Endodermal cell (in vitro differentiated cells): ENCODE measurements around the gene POLR2M. TPM values are rescaled to one million over a fixed set of nuclear protein-coding genes. Genes with fewer than 3 reads are reported as not detected.

Experiments used
- DNase-seq: peaks from one replicate; pipeline ENCODE4 v3.0.0-alpha.2; 2017
- H3K27ac ChIP-seq: 2 replicates; pipeline ENCODE4 v1.5.1; 2013; ENCODE audit warnings: mild to moderate bottlenecking, low read depth, low read length, moderate library complexity
- H3K27me3 ChIP-seq: 2 replicates; pipeline ENCODE4 v1.6.1; 2013; ENCODE audit warnings: mild to moderate bottlenecking, low read length, moderate library complexity; ENCODE audit not compliant: insufficient read depth, control insufficient read depth, poor library complexity, severe bottlenecking
- H3K36me3 ChIP-seq: 2 replicates; pipeline ENCODE4 v1.7.0; 2013; ENCODE audit warnings: mild to moderate bottlenecking, low read length, moderate library complexity; ENCODE audit not compliant: control insufficient read depth, insufficient read depth
- H3K4me1 ChIP-seq: one replicate; pipeline ENCODE4 v1.7.0; 2013; ENCODE audit warnings: low read length; ENCODE audit not compliant: control insufficient read depth, insufficient read depth
- H3K4me3 ChIP-seq: 2 replicates; pipeline ENCODE4 v1.5.1; 2013; ENCODE audit warnings: mild to moderate bottlenecking, low read length, moderate library complexity
- H3K9ac ChIP-seq: 2 replicates; pipeline ENCODE4 v1.6.1; 2013; ENCODE audit warnings: mild to moderate bottlenecking, low read length, moderate library complexity; ENCODE audit not compliant: poor library complexity, severe bottlenecking; ENCODE audit errors: extremely low read depth
- H3K9me3 ChIP-seq: 2 replicates; pipeline ENCODE4 v1.6.1; 2013; ENCODE audit warnings: mild to moderate bottlenecking, low read length, moderate library complexity; ENCODE audit not compliant: control insufficient read depth
- H3K27ac Mint-ChIP-seq: 2 replicates; pipeline ENCODE4 v1.8.0; 2020; ENCODE audit warnings: mixed read lengths
- H3K27me3 Mint-ChIP-seq: 2 replicates; pipeline ENCODE4 v1.8.0; 2021; ENCODE audit warnings: mild to moderate bottlenecking, mixed read lengths; ENCODE audit not compliant: insufficient read depth
- H3K36me3 Mint-ChIP-seq: 2 replicates; pipeline ENCODE4 v1.8.0; 2020; ENCODE audit warnings: low read depth, mixed read lengths
- H3K4me1 Mint-ChIP-seq: 2 replicates; pipeline ENCODE4 v1.8.0; 2020; ENCODE audit warnings: mixed read lengths
- H3K4me3 Mint-ChIP-seq: 2 replicates; pipeline ENCODE4 v1.8.0; 2020; ENCODE audit warnings: mild to moderate bottlenecking, moderate library complexity, mixed read lengths
- H3K9me3 Mint-ChIP-seq: 2 replicates; pipeline ENCODE4 v1.8.0; 2020; ENCODE audit warnings: mild to moderate bottlenecking, mixed read lengths
- WGBS, 2 experiments: methylation state at CpG; one replicate each; pipeline versions ENCODE4 v1.1.5 to v1.1.7; 2013; ENCODE audit warnings: missing lambda C conversion rate in 2 of 2, mixed read lengths in 1 of 2; ENCODE audit not compliant: insufficient coverage in 1 of 2, insufficient read length in 1 of 2; 5-methylcytosine and 5-hydroxymethylcytosine counted together
- total RNA-seq, 2 donors: library from RNA; stranded (reverse); fragmentation: NEBNext Ultra II Directional in 1 of 2; extraction: Animal tissue kit (Norgen Biotek cat#: 25700) in 1 of 2; gene quantifications; 2 replicates in 1 of 2; 3 replicates in 1 of 2; pipeline ENCODE4 v1.2.1, GENCODE V29; 2021
- TF ChIP-seq, protein P1 (sequence below): fragments of 200-600 bp; sonication (generic); conservative IDR thresholded peaks from 2 replicates; pipeline ENCODE4 v1.5.0; 2021; ENCODE audit warnings: antibody characterized with exemption, mild to moderate bottlenecking

The POLR2M gene
- total RNA-seq, 2 donors from 2014 or later = 58.2 to 62.6 TPM

GRCh38 chr15:57752840-57753239 lies 46.3 kb downstream of the POLR2M start:
- Mint-ChIP-seq H3K4me1 (peaks cover 3% of the 10 kb centered on the region), H3K9me3 (no peaks in the 10 kb centered on the region), H3K4me3 (no peak overlapping the region), H3K36me3 (no peaks in the 10 kb centered on the region), H3K27ac (no peak overlapping the region), H3K27me3 (no peaks in the 10 kb centered on the region)
- DNase-seq = no peak
- 87 to 97% methylated on average over 6 to 9 of the region's 9 CpGs for WGBS, 2 experiments
- H3K4me1 ChIP-seq = no peaks in the 10 kb centered on the region
- no peaks in the 10 kb centered on the region for H3K36me3 ChIP-seq
- TF ChIP-seq, protein P1, sequence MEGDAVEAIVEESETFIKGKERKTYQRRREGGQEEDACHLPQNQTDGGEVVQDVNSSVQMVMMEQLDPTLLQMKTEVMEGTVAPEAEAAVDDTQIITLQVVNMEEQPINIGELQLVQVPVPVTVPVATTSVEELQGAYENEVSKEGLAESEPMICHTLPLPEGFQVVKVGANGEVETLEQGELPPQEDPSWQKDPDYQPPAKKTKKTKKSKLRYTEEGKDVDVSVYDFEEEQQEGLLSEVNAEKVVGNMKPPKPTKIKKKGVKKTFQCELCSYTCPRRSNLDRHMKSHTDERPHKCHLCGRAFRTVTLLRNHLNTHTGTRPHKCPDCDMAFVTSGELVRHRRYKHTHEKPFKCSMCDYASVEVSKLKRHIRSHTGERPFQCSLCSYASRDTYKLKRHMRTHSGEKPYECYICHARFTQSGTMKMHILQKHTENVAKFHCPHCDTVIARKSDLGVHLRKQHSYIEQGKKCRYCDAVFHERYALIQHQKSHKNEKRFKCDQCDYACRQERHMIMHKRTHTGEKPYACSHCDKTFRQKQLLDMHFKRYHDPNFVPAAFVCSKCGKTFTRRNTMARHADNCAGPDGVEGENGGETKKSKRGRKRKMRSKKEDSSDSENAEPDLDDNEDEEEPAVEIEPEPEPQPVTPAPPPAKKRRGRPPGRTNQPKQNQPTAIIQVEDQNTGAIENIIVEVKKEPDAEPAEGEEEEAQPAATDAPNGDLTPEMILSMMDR = no peak
- H3K9me3 ChIP-seq = no peaks in the 10 kb centered on the region
- no peak overlapping the region for H3K9ac ChIP-seq
- H3K27me3 ChIP-seq = no peaks in the 10 kb centered on the region
- no peak overlapping the region for H3K27ac ChIP-seq
- no peak overlapping the region for H3K4me3 ChIP-seq

GRCh38 chr15:57756466-57756865 lies 50.0 kb downstream of the POLR2M start:
- TF ChIP-seq, protein P1 = no peak
- Mint-ChIP-seq H3K27me3 (no peaks in the 10 kb centered on the region), H3K36me3 (no peaks in the 10 kb centered on the region), H3K27ac (no peak overlapping the region), H3K4me1 (peaks cover 3% of the 10 kb centered on the region), H3K4me3 (no peak overlapping the region), H3K9me3 (no peaks in the 10 kb centered on the region)
- DNase-seq = no peak
- no peak overlapping the region for H3K4me3 ChIP-seq
- no peak overlapping the region for H3K9ac ChIP-seq
- H3K4me1 ChIP-seq = no peaks in the 10 kb centered on the region
- no peak overlapping the region for H3K27ac ChIP-seq
- no peaks in the 10 kb centered on the region for H3K36me3 ChIP-seq
- H3K27me3 ChIP-seq = no peaks in the 10 kb centered on the region
- no peaks in the 10 kb centered on the region for H3K9me3 ChIP-seq
- WGBS, 2 experiments = 86 to 92% methylated on average over 3 of the region's 3 CpGs

DNA sequence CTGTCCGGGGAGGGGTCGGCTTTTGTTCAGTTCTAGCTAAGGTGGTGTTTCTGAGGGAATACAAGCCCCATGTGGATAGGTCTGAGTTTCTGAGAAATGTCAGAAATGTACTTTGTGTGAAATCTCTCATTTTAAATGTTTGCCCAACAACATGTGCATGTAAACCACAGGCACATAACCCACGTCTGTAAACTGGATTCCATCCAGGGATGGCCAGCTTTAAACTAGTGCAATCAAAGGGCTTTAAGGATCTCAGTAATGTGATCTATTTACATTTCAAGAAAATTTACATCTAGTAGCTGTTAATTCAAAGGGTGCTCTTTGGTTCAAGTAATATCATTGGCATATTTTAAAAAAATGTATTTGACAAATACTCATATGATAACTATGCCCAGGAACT lies 52.0 kb downstream of the POLR2M start:
- H3K27ac Mint-ChIP-seq = no peak overlapping the region
- no peak for DNase-seq
- no peak overlapping the region for H3K4me3 Mint-ChIP-seq
- no peaks in the 10 kb centered on the region for H3K36me3 Mint-ChIP-seq
- TF ChIP-seq, protein P1 = no peak
- H3K36me3 ChIP-seq = no peaks in the 10 kb centered on the region
- H3K4me3 ChIP-seq = no peak overlapping the region
- 60 to 89% methylated on average over 1 to 3 of the region's 3 CpGs for WGBS, 2 experiments
- no peaks in the 10 kb centered on the region for H3K27me3 ChIP-seq
- no peak overlapping the region for H3K9ac ChIP-seq
- H3K27ac ChIP-seq = no peak overlapping the region
- H3K4me1 ChIP-seq = no peaks in the 10 kb centered on the region
- no peaks in the 10 kb centered on the region for H3K9me3 ChIP-seq
- H3K9me3 Mint-ChIP-seq = no peaks in the 10 kb centered on the region
- H3K4me1 Mint-ChIP-seq = no peaks in the 10 kb centered on the region
- H3K27me3 Mint-ChIP-seq = no peaks in the 10 kb centered on the region
